Nasal cavity respiratory epithelium epithelial cell of viscerocranial mucosa (primary cell): Measurements from ENCODE around the gene ZNG1C. TPM values are rescaled to one million over a fixed set of nuclear protein-coding genes. Genes with fewer than 3 reads are reported as not detected.

Source experiments
- total RNA-seq: library from RNA; depleted of rRNA; stranded (reverse); fragments of >200 nt; gene quantifications from 2 replicates; pipeline ENCODE4 v1.2.3, GENCODE V29; 2014

Gene ZNG1C
- total RNA-seq: 41.4 and 42.0 TPM in 2 replicates

DNA sequence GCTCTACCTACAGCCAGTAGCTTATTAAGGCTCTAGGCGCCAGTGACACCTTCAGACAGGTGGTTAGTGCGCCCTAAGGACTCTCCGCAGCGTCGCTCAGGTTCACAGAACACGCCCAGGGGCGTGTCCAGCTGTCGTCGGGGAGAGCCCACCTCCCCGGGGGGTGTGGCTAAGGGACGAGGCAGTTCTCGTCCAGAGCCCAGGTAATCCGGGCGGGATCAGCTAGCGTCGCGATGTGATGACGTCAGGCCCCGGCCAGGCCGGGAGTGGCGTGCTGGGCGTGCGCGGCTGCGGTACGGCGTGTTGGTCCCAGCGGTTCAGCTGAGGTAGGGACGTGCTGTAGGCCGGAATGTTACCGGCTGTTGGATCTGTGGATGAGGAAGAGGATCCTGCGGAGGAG is at the start of gene ZNG1C:
Gene ZNG1C (plus strand): TSS at position 301 of the 400 bp plus-strand sequence. CDS start 49 bp downstream, at position 350.

DNA sequence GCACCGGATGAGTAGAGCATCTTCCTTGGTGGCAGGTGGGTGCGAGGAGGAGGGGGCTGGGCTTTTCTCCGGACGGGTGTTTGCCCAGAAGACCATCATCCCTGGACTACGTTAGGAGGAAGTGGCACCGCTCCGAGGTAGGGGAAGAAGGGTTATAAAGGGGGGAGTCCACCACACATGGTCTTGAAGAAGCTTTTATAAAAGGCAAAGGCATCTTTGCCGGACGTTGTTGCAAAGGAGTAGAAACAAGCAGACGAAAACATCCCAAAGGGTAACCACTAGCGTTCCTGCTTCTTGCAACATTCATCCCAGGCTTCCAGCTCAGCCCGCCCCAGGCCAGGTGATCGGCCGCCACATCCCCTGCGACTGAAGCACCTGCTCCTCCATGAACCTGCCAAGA is 60.8 kb downstream of the ZNG1C start, which contains the start of gene FOXD4L3:
Gene FOXD4L3 (plus strand): TSS at position 301 of the 400 bp plus-strand sequence. CDS start 85 bp downstream, at position 386.

Other genes with a start within 250 kb of the ZNG1C start
- under 0.01 and 0.21 TPM in 2 replicates for gene FOXD4L3, start 60.9 kb downstream of the ZNG1C start, total RNA-seq
- gene PGM5, start 114.6 kb downstream of the ZNG1C start, total RNA-seq: 0.07 TPM in 1 of 2 replicates, not detected in the other